Activated CD4-positive, alpha-beta memory T cell treated with anti-CD3 and anti-CD28 coated beads, Interleukin-2, amount 10 ng/mL, durations not matched to agents 7 days and 5 days (primary cell): ENCODE results near the gene PACRG. TPM values are rescaled to one million over a fixed set of nuclear protein-coding genes. Genes with fewer than 3 reads are reported as not detected.

Source experiments
- CTCF ChIA-PET: fragments of 350-600 bp; sonication (Branson Sonifier 250); formaldehyde crosslinking; loops from one replicate; lab custom pipeline; 2021; ENCODE audit warnings: antibody characterized with exemption, inconsistent platforms; lab: Charles Lee
- POLR2A ChIA-PET: fragments of 350-600 bp; sonication (Branson Sonifier 250); formaldehyde crosslinking; loops from one replicate; lab custom pipeline; 2021; ENCODE audit warnings: antibody characterized with exemption; lab: Charles Lee
- DNase-seq: peaks from one replicate; pipeline ENCODE4 v3.0.0-alpha.2; 2020
- H3K27ac Mint-ChIP-seq: one replicate; pipeline ENCODE4 v1.8.0; 2021; ENCODE audit warnings: mild to moderate bottlenecking, mixed read lengths
- H3K27me3 Mint-ChIP-seq: one replicate; pipeline ENCODE4 v1.8.0; 2021; ENCODE audit warnings: mixed read lengths
- H3K36me3 Mint-ChIP-seq: one replicate; pipeline ENCODE4 v1.8.0; 2021; ENCODE audit warnings: low read depth, mixed read lengths
- H3K4me1 Mint-ChIP-seq: one replicate; pipeline ENCODE4 v1.8.0; 2021; ENCODE audit warnings: mixed read lengths
- H3K4me3 Mint-ChIP-seq: one replicate; pipeline ENCODE4 v1.8.0; 2021; ENCODE audit warnings: mild to moderate bottlenecking, mixed read lengths
- H3K9me3 Mint-ChIP-seq: one replicate; pipeline ENCODE4 v1.8.0; 2021; ENCODE audit warnings: mixed read lengths
- total RNA-seq, 2 experiments: library from RNA; stranded (reverse); gene quantifications; one replicate each; pipeline ENCODE4 v1.2.3, GENCODE V29; 2021

Gene PACRG
- total RNA-seq, 2 experiments from 2014 or later, result not detected

- Mint-ChIP-seq H3K4me3 (no peak overlapping the region), H3K4me1 (peaks cover 20% of the 10 kb centered on the region), H3K27ac (peak overlapping the region; percentile 33), H3K9me3 (no peaks in the 10 kb centered on the region), H3K27me3 (no peaks in the 10 kb centered on the region), H3K36me3 (no peaks in the 10 kb centered on the region)
- ChIA-PET POLR2A (no interaction called here), CTCF (no interaction called here)
- no peak for DNase-seq
These were observed 101.4 kb downstream of the PACRG start for GRCh38 chr6:162829013-162829742.

GRCh38 chr6:162833776-162834175 is 106.0 kb downstream of the PACRG start:
- Mint-ChIP-seq H3K27ac (no peak overlapping the region), H3K27me3 (no peaks in the 10 kb centered on the region), H3K9me3 (no peaks in the 10 kb centered on the region), H3K4me1 (peaks cover 13% of the 10 kb centered on the region), H3K4me3 (no peak overlapping the region), H3K36me3 (no peaks in the 10 kb centered on the region)
- no peak for DNase-seq
- CTCF ChIA-PET, result no interaction called here
- POLR2A ChIA-PET, result no interaction called here

- H3K4me3 Mint-ChIP-seq, result no peak overlapping the region
- CTCF ChIA-PET, result no interaction called here
These were observed 118.2 kb downstream of the PACRG start for GRCh38 chr6:162845972-162846371.

GRCh38 chr6:162846723-162847122 is 118.9 kb downstream of the PACRG start:
- DNase-seq, result no peak
- CTCF ChIA-PET, result no interaction called here
- Mint-ChIP-seq H3K27me3 (no peaks in the 10 kb centered on the region), H3K9me3 (no peaks in the 10 kb centered on the region), H3K36me3 (no peaks in the 10 kb centered on the region), H3K4me1 (no peaks in the 10 kb centered on the region), H3K27ac (no peak overlapping the region), H3K4me3 (no peak overlapping the region)
- POLR2A ChIA-PET, result no interaction called here

More at GRCh38 chr6:162845972-162846371, 118.2 kb downstream of the PACRG start:
- POLR2A ChIA-PET, result no interaction called here
- Mint-ChIP-seq H3K9me3 (no peaks in the 10 kb centered on the region), H3K4me1 (no peaks in the 10 kb centered on the region), H3K27ac (no peak overlapping the region), H3K27me3 (no peaks in the 10 kb centered on the region), H3K36me3 (no peaks in the 10 kb centered on the region)
- no peak for DNase-seq

GRCh38 chr6:162849269-162849668 is 121.5 kb downstream of the PACRG start:
- no peaks in the 10 kb centered on the region for H3K4me1 Mint-ChIP-seq
- H3K36me3 Mint-ChIP-seq, result no peaks in the 10 kb centered on the region
- no peaks in the 10 kb centered on the region for H3K9me3 Mint-ChIP-seq
- no peak for DNase-seq
- ChIA-PET POLR2A (interaction anchor here (0.6 kb wide), 1 partner anchor 49 kb away, joined by 3 read pairs; no protein-coding TSS in a partner anchor), CTCF (no interaction called here)
- H3K27ac Mint-ChIP-seq, result no peak overlapping the region
- H3K27me3 Mint-ChIP-seq, result no peaks in the 10 kb centered on the region
- H3K4me3 Mint-ChIP-seq, result no peak overlapping the region

GRCh38 chr6:162852192-162852591 is 124.4 kb downstream of the PACRG start:
- Mint-ChIP-seq H3K4me3 (no peak overlapping the region), H3K9me3 (no peaks in the 10 kb centered on the region), H3K36me3 (no peaks in the 10 kb centered on the region), H3K27ac (no peak overlapping the region), H3K4me1 (no peaks in the 10 kb centered on the region), H3K27me3 (no peaks in the 10 kb centered on the region)
- ChIA-PET CTCF (no interaction called here), POLR2A (no interaction called here)
- no peak for DNase-seq

GRCh38 chr6:162852840-162853577 is 125.2 kb downstream of the PACRG start:
- ChIA-PET POLR2A (no interaction called here), CTCF (no interaction called here)
- no peaks in the 10 kb centered on the region for H3K36me3 Mint-ChIP-seq
- no peak overlapping the region for H3K27ac Mint-ChIP-seq
- no peaks in the 10 kb centered on the region for H3K27me3 Mint-ChIP-seq
- H3K4me3 Mint-ChIP-seq, result no peak overlapping the region
- DNase-seq, result no peak
- H3K4me1 Mint-ChIP-seq, result no peaks in the 10 kb centered on the region
- no peaks in the 10 kb centered on the region for H3K9me3 Mint-ChIP-seq

- H3K4me3 Mint-ChIP-seq, result no peak overlapping the region
- H3K27ac Mint-ChIP-seq, result no peak overlapping the region
- H3K9me3 Mint-ChIP-seq, result no peaks in the 10 kb centered on the region
- H3K27me3 Mint-ChIP-seq, result no peaks in the 10 kb centered on the region
- ChIA-PET POLR2A (no interaction called here), CTCF (no interaction called here)
- DNase-seq, result no peak
- no peaks in the 10 kb centered on the region for H3K36me3 Mint-ChIP-seq
- H3K4me1 Mint-ChIP-seq, result no peaks in the 10 kb centered on the region
These were observed 126.5 kb downstream of the PACRG start for GRCh38 chr6:162854228-162854627.

- Mint-ChIP-seq H3K4me3 (no peak overlapping the region), H3K9me3 (no peaks in the 10 kb centered on the region), H3K4me1 (no peaks in the 10 kb centered on the region), H3K27me3 (no peaks in the 10 kb centered on the region), H3K27ac (no peak overlapping the region), H3K36me3 (no peaks in the 10 kb centered on the region)
- CTCF ChIA-PET, result no interaction called here
- POLR2A ChIA-PET, result no interaction called here
- no peak for DNase-seq
These were observed 127.0 kb downstream of the PACRG start for GRCh38 chr6:162854734-162855191.

GRCh38 chr6:162856885-162857284 is 129.1 kb downstream of the PACRG start:
- no peak for DNase-seq
- no peaks in the 10 kb centered on the region for H3K36me3 Mint-ChIP-seq
- no peaks in the 10 kb centered on the region for H3K4me1 Mint-ChIP-seq
- no peak overlapping the region for H3K4me3 Mint-ChIP-seq
- no peaks in the 10 kb centered on the region for H3K9me3 Mint-ChIP-seq
- H3K27me3 Mint-ChIP-seq, result no peaks in the 10 kb centered on the region
- H3K27ac Mint-ChIP-seq, result no peak overlapping the region
- ChIA-PET POLR2A (no interaction called here), CTCF (no interaction called here)

- Mint-ChIP-seq H3K36me3 (no peaks in the 10 kb centered on the region), H3K27ac (no peak overlapping the region), H3K4me3 (no peak overlapping the region), H3K27me3 (no peaks in the 10 kb centered on the region), H3K4me1 (no peaks in the 10 kb centered on the region), H3K9me3 (no peaks in the 10 kb centered on the region)
- DNase-seq, result no peak
- CTCF ChIA-PET, result no interaction called here
- POLR2A ChIA-PET, result no interaction called here
These were observed 129.6 kb downstream of the PACRG start for GRCh38 chr6:162857326-162857725.

GRCh38 chr6:162862462-162862861 is 134.7 kb downstream of the PACRG start:
- Mint-ChIP-seq H3K4me3 (no peak overlapping the region), H3K27ac (no peak overlapping the region), H3K9me3 (no peaks in the 10 kb centered on the region), H3K27me3 (no peaks in the 10 kb centered on the region), H3K4me1 (no peaks in the 10 kb centered on the region), H3K36me3 (no peaks in the 10 kb centered on the region)
- ChIA-PET POLR2A (no interaction called here), CTCF (no interaction called here)
- DNase-seq, result no peak

GRCh38 chr6:162862941-162863340 is 135.2 kb downstream of the PACRG start:
- Mint-ChIP-seq H3K4me3 (no peak overlapping the region), H3K27me3 (no peaks in the 10 kb centered on the region), H3K27ac (no peak overlapping the region), H3K9me3 (no peaks in the 10 kb centered on the region), H3K4me1 (no peaks in the 10 kb centered on the region), H3K36me3 (no peaks in the 10 kb centered on the region)
- DNase-seq, result no peak
- POLR2A ChIA-PET, result no interaction called here
- CTCF ChIA-PET, result no interaction called here
